ENCODE results near the gene LARP1.
"Not testable (repeated sequence)": the region's sequence is repeated elsewhere in the genome, so short reads cannot be mapped to it uniquely, and the experiment has no call there.

LARP1 gene

GRCh38 chr5:154735362-154735761 lies 19.8 kb upstream of the LARP1 start:
- not testable (repeated sequence) for DNase-seq

- not testable (repeated sequence) for DNase-seq
Measured at GRCh38 chr5:154736372-154736771, 18.8 kb upstream of the LARP1 start.

DNA sequence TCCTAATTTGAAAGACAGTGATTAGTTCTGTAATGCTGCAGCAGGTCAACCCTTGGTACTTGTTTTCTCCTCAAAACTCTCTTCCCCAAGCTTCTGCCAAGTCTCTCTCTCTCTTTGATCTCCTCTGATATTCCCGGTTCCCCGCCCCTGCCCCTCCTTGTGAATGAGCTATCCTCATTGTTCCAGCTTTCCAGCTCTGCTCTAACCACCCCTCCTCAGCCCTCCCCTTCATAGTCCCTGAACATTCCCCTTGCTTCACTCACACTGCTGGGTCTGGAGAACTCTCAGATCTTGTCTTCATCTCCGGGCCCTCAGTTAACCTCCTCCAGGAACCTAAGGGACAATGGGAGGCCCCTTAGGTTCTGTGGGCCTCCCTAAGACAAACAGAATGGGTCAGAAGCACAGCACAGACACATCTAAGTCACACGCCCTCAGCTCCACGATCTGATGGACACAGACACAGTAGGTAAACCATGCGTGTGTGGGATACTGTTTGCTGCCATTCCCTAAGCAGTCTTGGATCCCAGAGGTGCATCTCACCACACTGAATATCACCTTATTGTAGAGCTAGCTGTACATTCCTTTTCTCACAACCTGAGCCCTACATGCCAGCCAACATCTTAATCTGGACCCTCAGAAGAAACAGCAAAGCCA lies 17.4 kb upstream of the LARP1 start:
- no peak for DNase-seq

DNA sequence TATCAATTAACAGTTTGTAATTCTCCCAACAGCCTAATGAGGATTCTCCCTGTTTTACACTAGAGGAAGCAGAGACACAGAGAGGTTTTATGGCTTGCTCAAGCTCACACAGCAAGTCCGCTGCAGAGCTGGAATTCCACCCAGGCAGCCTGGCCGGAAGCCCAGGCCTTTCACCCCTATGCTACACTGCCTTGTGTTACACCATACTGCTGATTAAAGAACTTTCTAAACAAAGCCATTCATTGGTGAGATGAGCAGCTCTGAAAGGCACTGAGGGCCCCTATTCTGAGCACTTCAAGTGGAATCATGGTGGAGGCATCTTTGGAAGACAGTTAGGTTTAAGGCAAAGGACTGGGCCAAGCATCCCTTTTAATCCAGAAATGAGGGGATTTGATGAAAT lies 14.7 kb upstream of the LARP1 start:
- no peak for DNase-seq

GRCh38 chr5:154740957-154741356 lies 14.2 kb upstream of the LARP1 start:
- DNase-seq = no peak

- DNase-seq = no peak
Measured at GRCh38 chr5:154741415-154741814, 13.8 kb upstream of the LARP1 start.

GRCh38 chr5:154743812-154744211 lies 11.4 kb upstream of the LARP1 start:
- no peak for DNase-seq

DNA sequence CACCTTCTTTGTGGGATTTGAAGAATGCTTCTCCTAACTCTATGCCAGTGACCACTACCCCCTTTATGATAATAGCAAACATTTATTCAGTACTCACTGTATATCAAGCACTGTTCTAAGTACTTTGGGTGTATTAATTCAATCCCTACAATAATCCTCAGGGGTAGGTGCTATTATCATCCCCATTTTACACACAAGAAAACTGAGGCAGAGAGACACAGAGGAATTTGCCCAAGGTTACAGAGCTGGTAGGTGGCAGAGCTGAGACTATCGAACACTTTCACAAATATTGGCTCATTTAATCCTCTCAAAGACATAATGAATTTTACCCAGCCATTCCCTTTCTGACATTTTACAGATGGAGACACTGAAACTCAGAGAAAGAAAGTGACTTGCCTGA lies 9.8 kb upstream of the LARP1 start:
- DNase-seq = no peak

DNA sequence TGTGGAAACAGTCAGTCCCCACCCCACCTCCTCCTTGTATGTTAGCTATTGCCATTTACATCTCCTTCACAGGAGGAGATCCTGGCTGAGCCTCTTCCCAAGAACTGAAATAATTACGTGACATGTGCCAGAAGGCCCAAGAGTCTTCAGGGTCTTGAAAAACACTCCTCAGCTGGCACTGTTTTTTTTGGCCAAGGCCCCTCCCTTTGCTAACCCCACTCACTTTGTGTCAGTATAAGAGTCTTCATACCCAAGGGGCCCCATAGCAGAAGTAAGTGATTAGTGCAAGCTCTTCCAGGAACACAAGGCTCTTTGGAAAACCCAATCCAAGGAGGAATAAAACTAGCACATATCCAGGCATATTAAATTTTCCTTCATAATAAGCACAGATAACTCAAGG lies 5.7 kb upstream of the LARP1 start:
- DNase-seq = no peak

DNA sequence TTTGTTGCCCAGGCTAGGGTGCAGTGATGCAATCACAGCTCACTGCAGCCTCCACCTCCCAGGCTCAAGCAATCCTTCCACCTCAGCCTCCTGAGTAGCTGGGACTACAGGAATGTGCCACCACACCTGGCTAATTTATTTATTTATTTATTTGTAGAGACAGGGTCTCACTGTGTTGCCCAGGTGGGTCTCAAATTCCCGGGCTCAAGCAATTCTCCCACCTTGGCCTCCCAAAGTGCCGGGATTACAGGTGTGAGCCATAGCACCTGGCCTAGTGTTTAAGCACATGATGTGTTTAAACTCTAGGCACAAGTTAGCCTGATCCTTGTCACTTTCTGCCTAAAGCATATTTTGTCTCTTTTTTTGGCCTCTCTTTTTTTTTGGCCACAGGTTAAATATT lies 4.5 kb upstream of the LARP1 start:
- DNase-seq = not testable (repeated sequence)

- no peak for DNase-seq
Measured at GRCh38 chr5:154751854-154752253, 3.3 kb upstream of the LARP1 start.

- DNase-seq = no peak
Measured at GRCh38 chr5:154753792-154754191, 1.4 kb upstream of the LARP1 start.

GRCh38 chr5:154754460-154755360 lies 467 bp upstream of the LARP1 start:
- DNase-seq = peak; percentile 98

GRCh38 chr5:154756009-154756867 lies 1.1 kb downstream of the LARP1 start:
- peak; percentile 45 for DNase-seq

- peak; percentile 28 for DNase-seq
Measured at GRCh38 chr5:154756868-154757813, 2.0 kb downstream of the LARP1 start.

GRCh38 chr5:154757814-154758406 lies 2.7 kb downstream of the LARP1 start:
- peak; percentile 2 for DNase-seq

GRCh38 chr5:154758493-154758892 lies 3.3 kb downstream of the LARP1 start:
- no peak for DNase-seq

GRCh38 chr5:154758977-154759376 lies 3.8 kb downstream of the LARP1 start:
- DNase-seq = no peak

GRCh38 chr5:154759868-154760267 lies 4.7 kb downstream of the LARP1 start:
- DNase-seq = not testable (repeated sequence)

GRCh38 chr5:154761046-154761736 lies 6.0 kb downstream of the LARP1 start:
- no peak for DNase-seq

- no peak for DNase-seq
Measured at GRCh38 chr5:154762261-154762660, 7.1 kb downstream of the LARP1 start.
